Inferior parietal cortex (tissue), 1 donor: ENCODE results near the gene CNTNAP2.
"Not testable (repeated sequence)": the region's sequence is repeated elsewhere in the genome, so short reads cannot be mapped to it uniquely, and the experiment has no call there.

ENCODE experiments used
- DNase-seq: peaks from one replicate; pipeline ENCODE4 v3.0.0-alpha.2; 2016; ENCODE audit errors: extremely low spot score

The CNTNAP2 gene

GRCh38 chr7:148298768-148299167 is 2182.2 kb downstream of the CNTNAP2 start:
- DNase-seq = not testable (repeated sequence)

- DNase-seq = no peak
These were observed 2183.0 kb downstream of the CNTNAP2 start for GRCh38 chr7:148299350-148300276.

- not testable (repeated sequence) for DNase-seq
These were observed 2185.8 kb downstream of the CNTNAP2 start for GRCh38 chr7:148302436-148302835.

GRCh38 chr7:148303295-148304082 is 2186.9 kb downstream of the CNTNAP2 start:
- no peak for DNase-seq

- DNase-seq = no peak
These were observed 2187.4 kb downstream of the CNTNAP2 start for GRCh38 chr7:148304083-148304335.

GRCh38 chr7:148304456-148304855 is 2187.9 kb downstream of the CNTNAP2 start:
- no peak for DNase-seq

GRCh38 chr7:148306759-148307158 is 2190.2 kb downstream of the CNTNAP2 start:
- no peak for DNase-seq

- DNase-seq = no peak
These were observed 2201.7 kb downstream of the CNTNAP2 start for GRCh38 chr7:148318102-148318811.

- DNase-seq = no peak
These were observed 2202.2 kb downstream of the CNTNAP2 start for GRCh38 chr7:148318838-148319237.

- no peak for DNase-seq
These were observed 2202.8 kb downstream of the CNTNAP2 start for GRCh38 chr7:148319316-148319808.

GRCh38 chr7:148325208-148325607 is 2208.6 kb downstream of the CNTNAP2 start:
- DNase-seq = no peak

GRCh38 chr7:148327379-148327778 is 2210.8 kb downstream of the CNTNAP2 start:
- DNase-seq = no peak

GRCh38 chr7:148328906-148329305 is 2212.3 kb downstream of the CNTNAP2 start:
- DNase-seq = no peak

GRCh38 chr7:148330124-148330818 is 2213.7 kb downstream of the CNTNAP2 start:
- no peak for DNase-seq

- DNase-seq = no peak
These were observed 2214.2 kb downstream of the CNTNAP2 start for GRCh38 chr7:148330822-148331221.

- not testable (repeated sequence) for DNase-seq
These were observed 2214.9 kb downstream of the CNTNAP2 start for GRCh38 chr7:148331456-148331855.

GRCh38 chr7:148332191-148333186 is 2215.9 kb downstream of the CNTNAP2 start:
- DNase-seq = no peak

GRCh38 chr7:148334441-148334956 is 2217.9 kb downstream of the CNTNAP2 start:
- no peak for DNase-seq

- no peak for DNase-seq
These were observed 2218.5 kb downstream of the CNTNAP2 start for GRCh38 chr7:148334959-148335577.

- DNase-seq = no peak
These were observed 2219.2 kb downstream of the CNTNAP2 start for GRCh38 chr7:148335790-148336189.
